H9 (cell line): ENCODE results near the gene TYMP. TPM values are rescaled to one million over a fixed set of nuclear protein-coding genes. Genes with fewer than 3 reads are reported as not detected.
A peak's percentile ranks its signal among the peaks of the same experiment; 100 is the strongest.

ENCODE experiments used
- DNase-seq: peaks from one replicate; pipeline ENCODE4 v3.0.0-alpha.2; 2017
- H2AFZ ChIP-seq: one replicate; pipeline ENCODE4 v1.6.1; 2013; ENCODE audit warnings: mild to moderate bottlenecking, low read length, control low read depth, moderate library complexity
- H2AK5ac ChIP-seq: 2 replicates; pipeline ENCODE4 v1.6.1; 2013; ENCODE audit warnings: low read length, control low read depth, mixed read lengths; ENCODE audit not compliant: insufficient read length
- H2BK120ac ChIP-seq: one replicate; pipeline ENCODE4 v1.6.1; 2013; ENCODE audit warnings: low read depth, mild to moderate bottlenecking, low read length, control low read depth, inconsistent platforms; ENCODE audit not compliant: poor library complexity, severe bottlenecking
- H2BK12ac ChIP-seq: 2 replicates; pipeline ENCODE4 v1.6.1; 2013; ENCODE audit warnings: low read length, control low read depth, mixed read lengths, low read depth; ENCODE audit not compliant: insufficient read length
- H2BK15ac ChIP-seq: 2 replicates; pipeline ENCODE4 v1.6.1; 2013; ENCODE audit warnings: low read depth, low read length, control low read depth
- H2BK20ac ChIP-seq: one replicate; pipeline ENCODE4 v1.6.1; 2013; ENCODE audit warnings: low read depth, mild to moderate bottlenecking, low read length, control low read depth, inconsistent platforms; ENCODE audit not compliant: poor library complexity, severe bottlenecking
- H2BK5ac ChIP-seq: 2 replicates; pipeline ENCODE4 v1.6.1; 2013; ENCODE audit warnings: low read length, control low read depth, mixed read lengths; ENCODE audit not compliant: insufficient read length
- H3K14ac ChIP-seq: 2 replicates; pipeline ENCODE4 v1.6.1; 2013; ENCODE audit warnings: low read length, control low read depth; ENCODE audit not compliant: insufficient read depth
- H3K18ac ChIP-seq: 2 replicates; pipeline ENCODE4 v1.6.1; 2013; ENCODE audit warnings: low read depth, mild to moderate bottlenecking, mixed read lengths, low read length, control low read depth; ENCODE audit not compliant: insufficient read length
- H3K23ac ChIP-seq: 2 replicates; pipeline ENCODE4 v1.6.1; 2013; ENCODE audit warnings: low read length, control low read depth, mixed read lengths, low read depth; ENCODE audit not compliant: insufficient read length
- H3K23me2 ChIP-seq: 2 replicates; pipeline ENCODE4 v1.6.1; 2013; ENCODE audit warnings: low read depth, mild to moderate bottlenecking, mixed read lengths, low read length, control low read depth; ENCODE audit not compliant: insufficient read length, poor library complexity, severe bottlenecking
- H3K27ac ChIP-seq: 2 replicates; pipeline ENCODE4 v1.5.1; 2013; ENCODE audit warnings: low read length, control low read depth, mixed read lengths, low read depth; ENCODE audit not compliant: insufficient read length
- H3K27me3 ChIP-seq: 2 replicates; pipeline ENCODE4 v1.6.1; 2013; ENCODE audit warnings: low read length, control low read depth, inconsistent platforms; ENCODE audit not compliant: insufficient read depth
- H3K4ac ChIP-seq: 2 replicates; pipeline ENCODE4 v1.6.1; 2013; ENCODE audit warnings: low read depth, mild to moderate bottlenecking, control low read depth, inconsistent platforms, low read length, moderate library complexity
- H3K4me1 ChIP-seq: 2 replicates; pipeline ENCODE4 v1.6.1; 2013; ENCODE audit warnings: low read length, control low read depth, inconsistent platforms; ENCODE audit not compliant: insufficient read depth
- H3K4me2 ChIP-seq: 2 replicates; pipeline ENCODE4 v1.6.1; 2013; ENCODE audit warnings: low read length, control low read depth, mixed read lengths; ENCODE audit not compliant: insufficient read length, insufficient read depth
- H3K56ac ChIP-seq: 2 replicates; pipeline ENCODE4 v1.6.1; 2013; ENCODE audit warnings: low read depth, mild to moderate bottlenecking, mixed read lengths, low read length, control low read depth; ENCODE audit not compliant: insufficient read length
- H3K79me1 ChIP-seq: 2 replicates; pipeline ENCODE4 v1.6.1; 2013; ENCODE audit warnings: low read depth, mild to moderate bottlenecking, moderate library complexity, low read length, control low read depth, inconsistent platforms; ENCODE audit not compliant: insufficient read depth, poor library complexity, severe bottlenecking
- H3K79me2 ChIP-seq: 2 replicates; pipeline ENCODE4 v1.6.1; 2013; ENCODE audit warnings: low read length, control low read depth, inconsistent platforms; ENCODE audit not compliant: insufficient read depth
- H3K9ac ChIP-seq: 2 replicates; pipeline ENCODE4 v1.6.1; 2013; ENCODE audit warnings: low read length, control low read depth, mixed read lengths; ENCODE audit not compliant: insufficient read length; ENCODE audit errors: extremely low read depth
- H3K9me3 ChIP-seq: one replicate; pipeline ENCODE4 v1.6.1; 2013; ENCODE audit warnings: low read depth, low read length, inconsistent platforms; ENCODE audit not compliant: control insufficient read depth
- H3T11ph ChIP-seq: one replicate; pipeline ENCODE4 v1.6.1; 2013; ENCODE audit warnings: mild to moderate bottlenecking, low read length, control low read depth, inconsistent platforms
- H4K20me1 ChIP-seq: one replicate; pipeline ENCODE4 v1.6.1; 2013; ENCODE audit not compliant: control insufficient read depth, insufficient read length, insufficient read depth
- H4K5ac ChIP-seq: 2 replicates; pipeline ENCODE4 v1.6.1; 2013; ENCODE audit warnings: low read depth, mild to moderate bottlenecking, mixed read lengths, low read length, control low read depth; ENCODE audit not compliant: insufficient read length
- H4K8ac ChIP-seq: replicated peaks from 2 replicates; pipeline ENCODE4 v1.6.1; 2013; ENCODE audit warnings: low read length, control low read depth, mixed read lengths, low read depth; ENCODE audit not compliant: insufficient read length
- H4K91ac ChIP-seq: 2 replicates; pipeline ENCODE4 v1.6.1; 2013; ENCODE audit warnings: low read depth, mild to moderate bottlenecking, moderate library complexity, mixed read lengths, low read length, control low read depth; ENCODE audit not compliant: insufficient read length
- H3K27ac Mint-ChIP-seq, 3 experiments: 2 replicates in 2 of 3; 3 replicates in 1 of 3; pipeline ENCODE4 v1.8.0; 2020 to 2021; ENCODE audit warnings: mixed read lengths in 3 of 3, mild to moderate bottlenecking in 1 of 3, moderate library complexity in 1 of 3
- H3K27me3 Mint-ChIP-seq: 2 replicates; pipeline ENCODE4 v1.8.0; 2021; ENCODE audit warnings: low read depth, mild to moderate bottlenecking, moderate library complexity, mixed read lengths
- H3K36me3 Mint-ChIP-seq, 3 experiments: 2 replicates in 2 of 3; 3 replicates in 1 of 3; pipeline ENCODE4 v1.8.0; 2020 to 2021; ENCODE audit warnings: low read depth in 3 of 3, mixed read lengths in 3 of 3; ENCODE audit not compliant: insufficient read depth in 1 of 3
- H3K4me1 Mint-ChIP-seq, 2 experiments: 2 replicates each; pipeline ENCODE4 v1.8.0; 2020; ENCODE audit warnings: mixed read lengths in 2 of 2
- H3K4me3 Mint-ChIP-seq, 2 experiments: 2 replicates in 1 of 2; 3 replicates in 1 of 2; pipeline ENCODE4 v1.8.0; 2020 to 2021; ENCODE audit warnings: mild to moderate bottlenecking in 2 of 2, mixed read lengths in 2 of 2, moderate library complexity in 1 of 2
- H3K9me3 Mint-ChIP-seq, 2 experiments: 2 replicates in 1 of 2; 3 replicates in 1 of 2; pipeline ENCODE4 v1.8.0; 2020; ENCODE audit warnings: mild to moderate bottlenecking in 2 of 2, mixed read lengths in 2 of 2, moderate library complexity in 1 of 2
- CTCF ChIP-seq: fragments of 200-600 bp; sonication (generic); conservative IDR thresholded peaks from 3 replicates; pipeline ENCODE4 v1.8.0; 2021; ENCODE audit warnings: antibody characterized with exemption, mild to moderate bottlenecking
- WGBS: extraction: QIAGEN DNeasy Blood & Tissue Kit; methylation state at CpG from one replicate; pipeline ENCODE4 v1.1.7; 2013; ENCODE audit warnings: missing lambda C conversion rate, low lambda C conversion rate, mixed read lengths; ENCODE audit not compliant: insufficient read length; ENCODE audit errors: extremely low coverage; 5-methylcytosine and 5-hydroxymethylcytosine counted together
- total RNA-seq: library from RNA; stranded (reverse); gene quantifications from 2 replicates; pipeline ENCODE4 v1.2.1, GENCODE V29; 2021

The TYMP gene
- total RNA-seq, 1 experiment from 2014 or later, result 1.0 TPM

GRCh38 chr22:50576070-50576469 is 46.3 kb upstream of the TYMP start:
- H3K4me1 ChIP-seq, result no peaks in the 10 kb centered on the region
- no peak overlapping the region for H3K9ac ChIP-seq
- TF ChIP-seq CTCF, result peak; percentile 49; the same call in 2 of the 3 replicates
- no peak overlapping the region for H2BK12ac ChIP-seq
- Mint-ChIP-seq H3K4me1 (no peaks in the 10 kb centered on the region), H3K9me3 (no peaks in the 10 kb centered on the region), H3K27ac (peak overlapping the region in 1 of 3 experiments; percentile 46; a peak in 1 of 7 replicates), H3K27me3 (no peaks in the 10 kb centered on the region; the same call in 1 of the 2 replicates), H3K4me3 (no peak overlapping the region), H3K36me3 (peaks cover 4 to 69% (median 63%) of the 10 kb centered on the region in 3 experiments)
- H3K14ac ChIP-seq, result no peak overlapping the region
- no peaks in the 10 kb centered on the region for H3K9me3 ChIP-seq
- H2BK15ac ChIP-seq, result no peak overlapping the region
- no peak overlapping the region for H4K5ac ChIP-seq
- no peak overlapping the region for H3K4me2 ChIP-seq
- no peak overlapping the region for H3K56ac ChIP-seq
- H3K79me2 ChIP-seq, result no peaks in the 10 kb centered on the region
- H4K20me1 ChIP-seq, result no peaks in the 10 kb centered on the region
- no peak overlapping the region for H3T11ph ChIP-seq
- no peak overlapping the region for H3K23ac ChIP-seq
- no peak overlapping the region for H4K8ac ChIP-seq
- H3K27ac ChIP-seq, result no peak overlapping the region
- H2BK5ac ChIP-seq, result no peak overlapping the region
- H3K18ac ChIP-seq, result no peak overlapping the region
- H2AK5ac ChIP-seq, result no peak overlapping the region
- no peak overlapping the region for H3K4ac ChIP-seq
- H3K27me3 ChIP-seq, result no peaks in the 10 kb centered on the region
- no peak overlapping the region for H2BK120ac ChIP-seq
- peak; percentile 55 for DNase-seq
- H3K23me2 ChIP-seq, result no peaks in the 10 kb centered on the region
- no CpG with 5 or more reads among the region's 5 CpGs for WGBS
- H4K91ac ChIP-seq, result no peak overlapping the region
- no peak overlapping the region for H2AFZ ChIP-seq
- H2BK20ac ChIP-seq, result no peak overlapping the region
- no peaks in the 10 kb centered on the region for H3K79me1 ChIP-seq
